GM12878 (cell line): ENCODE data around the gene SRGAP1.

ENCODE experiments used
- ATF3 ChIP-seq: IDR thresholded peaks from 2 replicates; pipeline ENCODE4 v1.6.1; 2011; ENCODE audit warnings: low read depth, mild to moderate bottlenecking, low read length, moderate library complexity, borderline replicate concordance; ENCODE audit errors: extremely low read depth
- CEBPB ChIP-seq, 2 experiments: fragments of 150-350 bp in 1 of 2; IDR thresholded peaks; 2 replicates each; pipeline ENCODE4 v1.6.1; 2012 to 2014; ENCODE audit warnings: low read depth in 2 of 2, low read length in 2 of 2, borderline replicate concordance in 1 of 2, inconsistent platforms in 1 of 2
- ESRRA ChIP-seq: IDR thresholded peaks from 2 replicates; pipeline ENCODE4 v1.6.1; 2012; ENCODE audit warnings: mild to moderate bottlenecking, low read length, improper control_type of control experiment
- RAD21 ChIP-seq: IDR thresholded peaks from 2 replicates; pipeline ENCODE4 v1.6.1; 2011; ENCODE audit warnings: mild to moderate bottlenecking, low read depth, low read length, moderate library complexity; ENCODE audit not compliant: insufficient read depth
- SP1 ChIP-seq: IDR thresholded peaks from one replicate; pipeline ENCODE4 v1.6.1; 2011; ENCODE audit warnings: low read depth, low read length
- TAF1 ChIP-seq: IDR thresholded peaks from 2 replicates; pipeline ENCODE4 v1.6.1; 2011; ENCODE audit warnings: mild to moderate bottlenecking, low read depth, low read length, borderline replicate concordance
- TARDBP ChIP-seq: IDR thresholded peaks from 2 replicates; pipeline ENCODE4 v1.6.1; 2016; ENCODE audit warnings: borderline replicate concordance
- TF ChIP-seq, protein P1 (sequence below): IDR thresholded peaks from 2 replicates; pipeline ENCODE4 v1.6.1; 2012; ENCODE audit warnings: mild to moderate bottlenecking, low read depth, low read length

DNA sequence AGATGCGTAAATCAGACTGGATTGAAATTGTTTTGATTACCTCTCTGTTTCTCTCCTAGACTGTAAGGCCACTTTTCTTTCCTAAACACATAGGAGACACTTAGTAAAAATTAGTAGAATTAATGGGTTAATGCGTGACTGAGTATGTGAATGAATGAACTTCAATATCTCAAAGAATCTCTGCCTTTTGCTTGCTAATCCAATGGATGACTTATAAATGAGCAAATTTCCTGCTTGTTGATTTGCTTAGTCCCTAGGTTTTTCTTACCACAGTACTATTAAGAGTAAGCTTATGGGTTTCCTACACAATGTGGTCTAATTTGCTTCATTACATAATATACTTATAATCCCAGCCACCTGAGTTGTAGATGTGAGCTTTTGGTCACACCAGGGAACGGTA is 164.1 kb downstream of the SRGAP1 start:
- TF ChIP-seq, protein P1, sequence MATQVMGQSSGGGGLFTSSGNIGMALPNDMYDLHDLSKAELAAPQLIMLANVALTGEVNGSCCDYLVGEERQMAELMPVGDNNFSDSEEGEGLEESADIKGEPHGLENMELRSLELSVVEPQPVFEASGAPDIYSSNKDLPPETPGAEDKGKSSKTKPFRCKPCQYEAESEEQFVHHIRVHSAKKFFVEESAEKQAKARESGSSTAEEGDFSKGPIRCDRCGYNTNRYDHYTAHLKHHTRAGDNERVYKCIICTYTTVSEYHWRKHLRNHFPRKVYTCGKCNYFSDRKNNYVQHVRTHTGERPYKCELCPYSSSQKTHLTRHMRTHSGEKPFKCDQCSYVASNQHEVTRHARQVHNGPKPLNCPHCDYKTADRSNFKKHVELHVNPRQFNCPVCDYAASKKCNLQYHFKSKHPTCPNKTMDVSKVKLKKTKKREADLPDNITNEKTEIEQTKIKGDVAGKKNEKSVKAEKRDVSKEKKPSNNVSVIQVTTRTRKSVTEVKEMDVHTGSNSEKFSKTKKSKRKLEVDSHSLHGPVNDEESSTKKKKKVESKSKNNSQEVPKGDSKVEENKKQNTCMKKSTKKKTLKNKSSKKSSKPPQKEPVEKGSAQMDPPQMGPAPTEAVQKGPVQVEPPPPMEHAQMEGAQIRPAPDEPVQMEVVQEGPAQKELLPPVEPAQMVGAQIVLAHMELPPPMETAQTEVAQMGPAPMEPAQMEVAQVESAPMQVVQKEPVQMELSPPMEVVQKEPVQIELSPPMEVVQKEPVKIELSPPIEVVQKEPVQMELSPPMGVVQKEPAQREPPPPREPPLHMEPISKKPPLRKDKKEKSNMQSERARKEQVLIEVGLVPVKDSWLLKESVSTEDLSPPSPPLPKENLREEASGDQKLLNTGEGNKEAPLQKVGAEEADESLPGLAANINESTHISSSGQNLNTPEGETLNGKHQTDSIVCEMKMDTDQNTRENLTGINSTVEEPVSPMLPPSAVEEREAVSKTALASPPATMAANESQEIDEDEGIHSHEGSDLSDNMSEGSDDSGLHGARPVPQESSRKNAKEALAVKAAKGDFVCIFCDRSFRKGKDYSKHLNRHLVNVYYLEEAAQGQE, result no peak
- TF ChIP-seq CEBPB (IDR thresholded peaks at IDR 0.05; ENCODE audit: borderline replicate concordance in 1 of 2, low read depth in 2 of 2, low read length in 2 of 2) (no peak), RAD21 (no peak), ESRRA (no peak), TARDBP (no peak), TAF1 (no peak), ATF3 (no peak), SP1 (no peak)
